MM.1S (cell line): ENCODE data around the gene TMEM238.

Experiments used
- DNase-seq: peaks from one replicate; pipeline ENCODE4 v3.0.0-alpha.2; 2015
- H2AFZ ChIP-seq: fragments of 300-600 bp; sonication (generic); 2 replicates; pipeline ENCODE4 v1.6.0; 2016; ENCODE audit warnings: antibody characterized with exemption, low read length
- H3F3A ChIP-seq: fragments of 300-600 bp; sonication (generic); 2 replicates; pipeline ENCODE4 v1.6.1; 2016; ENCODE audit warnings: mild to moderate bottlenecking, antibody characterized with exemption, low read length, moderate library complexity, mixed read lengths; ENCODE audit not compliant: insufficient read depth
- H3K27ac ChIP-seq: fragments of 300-600 bp; sonication (generic); 2 replicates; pipeline ENCODE4 v1.5.1; 2016; ENCODE audit warnings: mild to moderate bottlenecking, low read length
- H3K27me3 ChIP-seq: fragments of 300-600 bp; sonication (generic); replicated peaks from 2 replicates; pipeline ENCODE4 v1.6.0; 2016; ENCODE audit warnings: low read length; ENCODE audit not compliant: insufficient read depth
- H3K36me3 ChIP-seq: fragments of 300-600 bp; sonication (generic); replicated peaks from 2 replicates; pipeline ENCODE4 v1.6.1; 2016; ENCODE audit warnings: mild to moderate bottlenecking, low read length, mixed read lengths; ENCODE audit not compliant: insufficient read depth
- H3K4me1 ChIP-seq: fragments of 300-600 bp; sonication (generic); 2 replicates; pipeline ENCODE4 v1.6.1; 2016; ENCODE audit warnings: low read length, mixed read lengths
- H3K4me2 ChIP-seq: fragments of 300-600 bp; sonication (generic); 2 replicates; pipeline ENCODE4 v1.6.0; 2016; ENCODE audit warnings: low read depth, low read length
- H3K4me3 ChIP-seq: fragments of 300-600 bp; sonication (generic); 2 replicates; pipeline ENCODE4 v1.5.1; 2016; ENCODE audit warnings: low read length, mixed read lengths
- H3K79me2 ChIP-seq: fragments of 300-600 bp; sonication (generic); 2 replicates; pipeline ENCODE4 v1.6.1; 2016; ENCODE audit warnings: mixed run types, low read length, mixed read lengths
- H3K9ac ChIP-seq: fragments of 300-600 bp; sonication (generic); 2 replicates; pipeline ENCODE4 v1.6.1; 2016; ENCODE audit warnings: low read length, mixed read lengths
- H3K9me2 ChIP-seq: fragments of 300-600 bp; sonication (generic); replicated peaks from 2 replicates; pipeline ENCODE4 v1.6.1; 2016; ENCODE audit warnings: mild to moderate bottlenecking, low read length, mixed read lengths; ENCODE audit not compliant: insufficient read depth
- H3K9me3 ChIP-seq: fragments of 300-600 bp; sonication (generic); replicated peaks from 2 replicates; pipeline ENCODE4 v1.6.1; 2016; ENCODE audit warnings: mild to moderate bottlenecking, low read length, mixed read lengths; ENCODE audit not compliant: insufficient read depth
- H4K20me1 ChIP-seq: fragments of 300-600 bp; sonication (generic); 2 replicates; pipeline ENCODE4 v1.6.1; 2016; ENCODE audit warnings: mild to moderate bottlenecking, low read length, moderate library complexity, mixed read lengths; ENCODE audit not compliant: insufficient read depth
- EZH2 ChIP-seq: fragments of 300-600 bp; sonication (generic); optimal IDR thresholded peaks from 2 replicates; pipeline ENCODE3; 2017; ENCODE audit warnings: low read depth, mild to moderate bottlenecking, antibody characterized with exemption, low read length, mixed read lengths
- EZH2phosphoT487 ChIP-seq: fragments of 300-600 bp; sonication (generic); IDR thresholded peaks from 2 replicates; pipeline ENCODE4 v1.6.1; 2018; ENCODE audit warnings: antibody characterized with exemption, low read length
- TF ChIP-seq, protein P1 (sequence below): fragments of 300-600 bp; sonication (generic); IDR thresholded peaks from 2 replicates; pipeline ENCODE4 v1.5.1; 2016; ENCODE audit warnings: antibody characterized with exemption, low read length, mixed read lengths

TMEM238 gene, protein sequence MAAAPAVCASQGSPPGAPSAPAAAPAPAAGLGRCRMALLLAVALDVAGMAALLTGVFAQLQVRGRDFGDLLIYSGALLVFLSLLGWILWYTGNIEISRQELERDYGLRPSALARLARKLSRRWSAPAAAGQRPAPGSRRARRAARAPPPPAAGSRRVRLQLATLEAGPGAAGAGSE

DNA sequence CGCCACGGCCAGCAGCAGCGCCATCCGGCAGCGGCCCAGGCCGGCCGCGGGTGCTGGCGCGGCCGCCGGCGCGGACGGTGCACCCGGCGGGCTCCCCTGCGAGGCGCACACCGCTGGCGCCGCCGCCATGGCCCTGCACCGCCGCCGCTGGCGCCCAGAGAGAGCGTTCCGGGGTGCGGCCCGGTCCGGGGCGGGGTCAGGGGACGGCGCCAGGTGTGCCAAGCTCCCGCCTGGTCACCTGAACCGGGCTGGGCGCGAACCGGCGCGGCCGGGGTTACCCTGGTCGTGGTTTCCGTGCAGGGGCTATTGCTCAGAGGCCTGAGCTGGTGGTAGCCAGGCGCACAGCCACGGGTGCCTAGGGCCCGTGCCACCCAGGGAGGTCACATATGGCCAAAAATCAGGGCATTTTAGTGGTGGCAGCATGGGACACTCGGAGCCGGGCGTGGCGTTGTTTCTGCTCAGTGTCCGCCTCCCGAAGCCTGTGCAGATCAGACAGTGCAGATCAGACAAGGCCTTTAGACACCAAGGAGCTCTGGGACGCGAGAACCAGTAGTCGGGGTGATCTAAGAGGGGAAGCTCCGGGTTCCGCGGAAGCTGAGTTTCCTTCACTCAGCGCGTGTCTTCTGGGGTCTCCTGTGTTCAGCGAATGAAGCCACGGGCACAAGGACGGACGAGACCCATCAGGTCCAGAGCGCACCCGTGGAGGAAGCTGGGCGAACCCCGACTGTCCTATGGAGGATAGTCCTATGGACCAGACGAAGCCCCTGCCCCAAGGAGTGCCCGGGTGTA is at the start of gene TMEM238:
TSS of gene TMEM238 (minus strand) at position 162 of the 789 bp plus-strand sequence. CDS start at position 129, 33 bp downstream.
- Histone ChIP-seq H3K9me3 (no peaks in the 10 kb centered on the region), H3K27me3 (no peaks in the 10 kb centered on the region), H3K4me1 (peaks cover 29% of the 10 kb centered on the region), H3K4me2 (peak within 1 kb of the TSS; percentile 98), H2AFZ (peak within 1 kb of the TSS; percentile 74), H3K36me3 (peaks cover 19% of the 10 kb centered on the region), H4K20me1 (peaks cover 32% of the 10 kb centered on the region), H3K27ac (peak within 1 kb of the TSS; percentile 85), H3F3A (peaks cover 53% of the 10 kb centered on the region), H3K9ac (peak within 1 kb of the TSS; percentile 94), H3K9me2 (no peaks in the 10 kb centered on the region), H3K79me2 (peaks cover 65% of the 10 kb centered on the region), H3K4me3 (peak within 1 kb of the TSS; percentile 91)
- peak; percentile 72 for DNase-seq
- TF ChIP-seq EZH2phosphoT487 = no peak

DNA sequence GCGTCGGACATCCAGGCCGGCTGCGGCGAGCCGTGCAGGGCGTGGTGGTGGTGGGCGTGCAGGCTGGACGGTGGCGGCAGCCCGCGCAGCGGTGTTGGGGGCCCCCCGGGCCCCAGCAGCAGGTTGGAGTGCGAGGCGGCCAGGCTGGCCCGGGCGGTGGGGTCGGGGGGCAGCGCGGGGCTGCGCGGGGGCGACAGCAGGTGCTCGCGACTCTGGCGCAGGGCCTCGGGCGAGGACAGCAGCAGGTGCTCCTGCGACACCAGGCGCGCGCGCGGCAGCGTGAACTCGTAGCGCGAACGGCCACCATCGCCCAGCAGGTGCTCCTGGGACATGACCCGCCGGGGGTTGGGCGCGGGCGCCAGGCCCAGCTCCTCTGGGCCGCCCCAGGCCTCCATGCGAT is 49.2 kb upstream of the TMEM238 start:
- H3K4me3 ChIP-seq = no peak overlapping the region
- peaks cover 35% of the 10 kb centered on the region for H3K27me3 ChIP-seq
- no peak overlapping the region for H3K9ac ChIP-seq
- no peak overlapping the region for H3K4me2 ChIP-seq
- H3K27ac ChIP-seq = no peak overlapping the region
- H3K4me1 ChIP-seq = no peaks in the 10 kb centered on the region
- no peaks in the 10 kb centered on the region for H3K9me2 ChIP-seq
- no peaks in the 10 kb centered on the region for H3F3A ChIP-seq
- no peaks in the 10 kb centered on the region for H3K36me3 ChIP-seq
- no peak overlapping the region for H2AFZ ChIP-seq
- H3K79me2 ChIP-seq = no peaks in the 10 kb centered on the region
- TF ChIP-seq EZH2 = no peak
- TF ChIP-seq, protein P1, sequence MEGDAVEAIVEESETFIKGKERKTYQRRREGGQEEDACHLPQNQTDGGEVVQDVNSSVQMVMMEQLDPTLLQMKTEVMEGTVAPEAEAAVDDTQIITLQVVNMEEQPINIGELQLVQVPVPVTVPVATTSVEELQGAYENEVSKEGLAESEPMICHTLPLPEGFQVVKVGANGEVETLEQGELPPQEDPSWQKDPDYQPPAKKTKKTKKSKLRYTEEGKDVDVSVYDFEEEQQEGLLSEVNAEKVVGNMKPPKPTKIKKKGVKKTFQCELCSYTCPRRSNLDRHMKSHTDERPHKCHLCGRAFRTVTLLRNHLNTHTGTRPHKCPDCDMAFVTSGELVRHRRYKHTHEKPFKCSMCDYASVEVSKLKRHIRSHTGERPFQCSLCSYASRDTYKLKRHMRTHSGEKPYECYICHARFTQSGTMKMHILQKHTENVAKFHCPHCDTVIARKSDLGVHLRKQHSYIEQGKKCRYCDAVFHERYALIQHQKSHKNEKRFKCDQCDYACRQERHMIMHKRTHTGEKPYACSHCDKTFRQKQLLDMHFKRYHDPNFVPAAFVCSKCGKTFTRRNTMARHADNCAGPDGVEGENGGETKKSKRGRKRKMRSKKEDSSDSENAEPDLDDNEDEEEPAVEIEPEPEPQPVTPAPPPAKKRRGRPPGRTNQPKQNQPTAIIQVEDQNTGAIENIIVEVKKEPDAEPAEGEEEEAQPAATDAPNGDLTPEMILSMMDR = no peak
- no peak for TF ChIP-seq EZH2phosphoT487
- DNase-seq = no peak
- no peaks in the 10 kb centered on the region for H3K9me3 ChIP-seq
- H4K20me1 ChIP-seq = no peaks in the 10 kb centered on the region

DNA sequence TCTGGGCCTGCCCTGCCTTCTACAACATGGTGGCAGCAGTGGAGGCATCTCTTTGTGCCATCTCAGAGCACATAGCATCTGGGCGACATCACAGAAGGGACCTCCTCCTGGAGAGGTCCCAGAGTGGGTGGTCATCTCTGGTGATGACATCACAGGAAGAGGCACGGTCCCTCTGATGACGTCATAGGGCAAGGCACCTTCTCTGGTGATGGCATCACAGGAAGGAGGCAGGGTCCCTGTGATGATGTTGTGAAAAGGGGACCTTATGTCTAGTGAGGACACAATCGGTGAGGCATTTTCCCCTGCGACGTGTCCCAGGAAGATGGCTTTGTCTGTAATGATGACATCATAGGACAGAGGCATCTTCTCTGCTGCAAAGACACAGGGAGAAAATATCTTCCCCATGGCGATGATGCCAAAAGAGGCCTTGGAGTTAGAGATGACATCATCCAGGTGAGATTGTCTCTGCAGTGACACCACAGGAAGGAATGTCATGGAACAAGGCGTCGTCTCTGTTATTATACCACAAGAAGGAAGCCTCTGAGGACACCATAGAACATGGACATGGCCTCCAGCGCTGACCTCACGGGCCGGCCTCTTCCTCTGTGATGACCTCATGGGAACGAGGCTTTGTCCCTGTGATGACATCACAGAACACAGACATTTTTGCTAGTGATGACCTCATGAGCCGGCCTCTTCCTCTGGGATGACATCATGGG is 48.3 kb upstream of the TMEM238 start:
- no peak overlapping the region for H3K27ac ChIP-seq
- H3K36me3 ChIP-seq = no peaks in the 10 kb centered on the region
- no peak overlapping the region for H3K9ac ChIP-seq
- no peaks in the 10 kb centered on the region for H3K79me2 ChIP-seq
- no peaks in the 10 kb centered on the region for H3K9me2 ChIP-seq
- no peaks in the 10 kb centered on the region for H3K4me1 ChIP-seq
- no peak for TF ChIP-seq EZH2
- no peak for TF ChIP-seq EZH2phosphoT487
- TF ChIP-seq, protein P1 = no peak
- H3K9me3 ChIP-seq = no peaks in the 10 kb centered on the region
- H3K27me3 ChIP-seq = peaks cover 43% of the 10 kb centered on the region
- H3F3A ChIP-seq = no peaks in the 10 kb centered on the region
- H2AFZ ChIP-seq = no peak overlapping the region
- H4K20me1 ChIP-seq = no peaks in the 10 kb centered on the region
- no peak overlapping the region for H3K4me2 ChIP-seq
- DNase-seq = no peak
- no peak overlapping the region for H3K4me3 ChIP-seq
